ENCODE measurements around the gene CPSF3.

The CPSF3 gene

DNA sequence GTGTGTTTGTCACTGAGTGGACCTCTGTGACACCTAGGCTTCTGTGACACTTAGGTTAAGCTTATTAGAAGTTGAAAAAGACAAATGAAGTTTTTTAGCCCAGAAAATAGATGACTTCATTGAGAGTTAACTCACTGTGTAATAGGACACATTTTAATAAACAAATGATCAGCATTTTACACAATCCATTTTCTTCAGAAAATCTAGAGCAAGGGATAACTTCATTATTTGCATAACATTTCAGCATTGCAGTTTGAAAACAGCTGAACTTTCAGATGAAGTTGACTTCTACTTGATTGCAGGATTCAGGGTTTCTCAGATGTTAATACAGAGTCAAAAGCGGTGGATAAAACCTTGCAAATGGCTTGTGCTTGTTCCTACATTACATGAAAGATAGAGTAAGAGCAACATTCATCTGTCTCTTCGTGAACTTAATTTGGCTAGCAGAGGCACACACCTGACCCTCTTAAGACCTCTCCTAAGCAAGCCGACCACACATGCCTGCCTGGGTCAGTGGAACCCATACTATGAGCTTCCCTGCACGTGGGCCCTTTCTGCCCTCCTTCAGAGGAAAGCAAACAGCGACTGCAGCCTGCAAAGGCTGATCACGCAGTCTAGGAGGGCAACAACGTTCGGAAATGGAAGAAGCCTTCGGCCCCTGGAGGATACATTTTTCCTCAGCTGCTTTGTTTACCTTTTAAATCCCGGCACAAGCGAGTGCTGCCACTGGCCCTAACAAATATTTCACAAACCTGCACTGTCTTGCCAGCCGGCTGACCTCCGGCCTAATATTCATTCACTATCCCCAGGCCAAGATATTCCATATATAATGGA is 16.7 kb upstream of the CPSF3 start:
- peaks cover 10% of the 10 kb centered on the region for H3K79me1 ChIP-seq (replicated peaks; ENCODE audit: low read length, poor library complexity, severe bottlenecking)
- H3K14ac ChIP-seq (ENCODE audit: low read length in 2 of 2): no peak overlapping the region
- no peaks in the 10 kb centered on the region for H3K9me3 ChIP-seq (ENCODE audit: control insufficient read depth, low read length)
- peaks cover 4% of the 10 kb centered on the region for H3K4me1 ChIP-seq (ENCODE audit: control insufficient read depth, insufficient read depth, low read depth, low read length)
- no peak overlapping the region for H3K27ac ChIP-seq (ENCODE audit: low read length, poor library complexity, severe bottlenecking)
- H4K91ac ChIP-seq (ENCODE audit: low read length): no peak overlapping the region
- no peak overlapping the region for H3K9ac ChIP-seq (ENCODE audit: low read length)
- H2BK120ac ChIP-seq (ENCODE audit: low read depth, low read length): no peak overlapping the region
- H2BK5ac ChIP-seq (ENCODE audit: low read depth, low read length, poor library complexity, severe bottlenecking): no peak overlapping the region
- no peak overlapping the region for H3K4me3 ChIP-seq (ENCODE audit: insufficient read depth in 1 of 2, low read depth in 1 of 2, low read length in 2 of 2)
- no peak overlapping the region for H3K4ac ChIP-seq (ENCODE audit: low read depth in 1 of 2, low read length in 2 of 2)
- H3K27me3 ChIP-seq (ENCODE audit: control insufficient read depth in 1 of 2, insufficient read depth in 1 of 2, low read length in 2 of 2): no peaks in the 10 kb centered on the region
- peaks cover 38 to 88% of the 10 kb centered on the region in 2 experiments for H3K36me3 ChIP-seq (ENCODE audit: control insufficient read depth in 1 of 2, insufficient read depth in 2 of 2, low read depth in 1 of 2, low read length in 2 of 2)
- H3K18ac ChIP-seq (ENCODE audit: low read depth in 1 of 2, low read length in 2 of 2): no peak overlapping the region
- 88% methylated on average over 13 of the region's 13 CpGs for WGBS
- H2BK12ac ChIP-seq (ENCODE audit: low read length in 2 of 2): no peak overlapping the region
- H3K23ac ChIP-seq (ENCODE audit: low read length in 2 of 2): no peak overlapping the region
- H2AFZ ChIP-seq (ENCODE audit: low read depth, low read length): no peak overlapping the region
- H2AK5ac ChIP-seq (ENCODE audit: low read length, severe bottlenecking): no peak overlapping the region
- H2BK15ac ChIP-seq (ENCODE audit: low read depth, poor library complexity, severe bottlenecking): no peak overlapping the region
- H4K8ac ChIP-seq (ENCODE audit: low read length): no peak overlapping the region
- DNase-seq: no peak
- H3K4me2 ChIP-seq (ENCODE audit: low read length, poor library complexity, severe bottlenecking): no peak overlapping the region

DNA sequence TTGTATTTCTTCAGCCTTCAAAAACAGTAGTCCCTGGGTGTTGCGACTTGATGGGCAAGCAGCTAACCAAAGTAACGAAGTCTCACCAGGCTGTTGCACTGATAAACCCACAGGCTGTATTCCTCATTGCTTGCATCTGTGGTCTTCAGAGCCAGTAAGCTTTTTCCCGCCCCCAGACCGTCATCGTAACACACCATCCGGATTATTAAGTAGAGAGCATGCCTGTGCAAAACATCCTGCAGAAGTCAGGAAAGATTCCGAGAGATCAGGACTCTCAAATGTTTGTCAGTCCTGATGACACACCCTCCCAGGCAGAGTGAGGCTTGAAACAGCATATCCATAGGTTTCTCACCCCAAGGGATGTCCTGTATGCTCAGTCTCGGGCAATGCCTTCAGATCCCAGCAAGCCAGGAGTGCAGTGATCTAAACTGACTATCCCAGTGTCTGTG is 16.1 kb upstream of the CPSF3 start:
- no peak overlapping the region for H3K27ac ChIP-seq (ENCODE audit: low read length, poor library complexity, severe bottlenecking)
- no peak overlapping the region for H3K4ac ChIP-seq (ENCODE audit: low read depth in 1 of 2, low read length in 2 of 2)
- peaks cover 35 to 89% of the 10 kb centered on the region in 2 experiments for H3K36me3 ChIP-seq (ENCODE audit: control insufficient read depth in 1 of 2, insufficient read depth in 2 of 2, low read depth in 1 of 2, low read length in 2 of 2)
- H3K14ac ChIP-seq (ENCODE audit: low read length in 2 of 2): no peak overlapping the region
- no peak overlapping the region for H3K9ac ChIP-seq (ENCODE audit: low read length)
- H3K23ac ChIP-seq (ENCODE audit: low read length in 2 of 2): no peak overlapping the region
- no peak overlapping the region for H2BK5ac ChIP-seq (ENCODE audit: low read depth, low read length, poor library complexity, severe bottlenecking)
- no peaks in the 10 kb centered on the region for H3K9me3 ChIP-seq (ENCODE audit: control insufficient read depth, low read length)
- DNase-seq: no peak
- no peak overlapping the region for H3K4me2 ChIP-seq (ENCODE audit: low read length, poor library complexity, severe bottlenecking)
- no peak overlapping the region for H3K18ac ChIP-seq (ENCODE audit: low read depth in 1 of 2, low read length in 2 of 2)
- no peak overlapping the region for H2AFZ ChIP-seq (ENCODE audit: low read depth, low read length)
- H2BK15ac ChIP-seq (ENCODE audit: low read depth, poor library complexity, severe bottlenecking): no peak overlapping the region
- no peak overlapping the region for H4K91ac ChIP-seq (ENCODE audit: low read length)
- peaks cover 4% of the 10 kb centered on the region for H3K4me1 ChIP-seq (ENCODE audit: control insufficient read depth, insufficient read depth, low read depth, low read length)
- no peak overlapping the region for H4K8ac ChIP-seq (ENCODE audit: low read length)
- H3K79me1 ChIP-seq (replicated peaks; ENCODE audit: low read length, poor library complexity, severe bottlenecking): peaks cover 12% of the 10 kb centered on the region
- WGBS: 95% methylated on average over 8 of the region's 8 CpGs
- no peak overlapping the region for H2AK5ac ChIP-seq (ENCODE audit: low read length, severe bottlenecking)
- no peak overlapping the region for H3K4me3 ChIP-seq (ENCODE audit: insufficient read depth in 1 of 2, low read depth in 1 of 2, low read length in 2 of 2)
- no peak overlapping the region for H2BK120ac ChIP-seq (ENCODE audit: low read depth, low read length)
- H2BK12ac ChIP-seq (ENCODE audit: low read length in 2 of 2): no peak overlapping the region
- no peaks in the 10 kb centered on the region for H3K27me3 ChIP-seq (ENCODE audit: control insufficient read depth in 1 of 2, insufficient read depth in 1 of 2, low read length in 2 of 2)

DNA sequence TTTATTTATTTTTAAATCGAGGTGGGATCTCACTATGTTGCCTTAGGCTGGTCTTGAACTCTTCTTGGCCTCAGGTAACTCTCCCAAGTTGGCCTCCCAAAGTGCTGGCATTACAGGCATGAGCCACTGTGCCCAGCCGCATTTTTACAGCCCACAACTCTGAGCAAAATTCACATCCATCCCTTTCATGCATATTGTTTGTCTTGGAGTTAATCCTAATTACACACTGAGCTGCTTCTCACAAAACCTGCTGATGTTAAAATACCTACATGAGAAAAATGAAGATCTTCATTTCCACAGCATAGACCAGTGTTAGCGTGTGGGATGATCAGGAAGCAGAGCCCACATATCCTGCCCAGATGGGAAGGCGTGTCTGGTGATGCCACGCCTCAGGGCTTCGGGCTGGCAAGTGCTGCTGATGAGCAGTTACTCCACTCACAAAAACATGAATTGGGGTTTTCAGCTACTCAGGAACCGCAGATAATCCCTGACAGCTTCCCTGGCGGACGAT is 14.8 kb upstream of the CPSF3 start:
- Histone ChIP-seq H3K36me3 (ENCODE audit: control insufficient read depth in 1 of 2, insufficient read depth in 2 of 2, low read depth in 1 of 2, low read length in 2 of 2) (peaks cover 29 to 87% of the 10 kb centered on the region in 2 experiments), H3K79me1 (replicated peaks; ENCODE audit: low read length, poor library complexity, severe bottlenecking) (peaks cover 12% of the 10 kb centered on the region), H3K4me3 (ENCODE audit: insufficient read depth in 1 of 2, low read depth in 1 of 2, low read length in 2 of 2) (no peak overlapping the region), H3K4ac (ENCODE audit: low read depth in 1 of 2, low read length in 2 of 2) (no peak overlapping the region), H3K27me3 (ENCODE audit: control insufficient read depth in 1 of 2, insufficient read depth in 1 of 2, low read length in 2 of 2) (no peaks in the 10 kb centered on the region), H2AK5ac (ENCODE audit: low read length, severe bottlenecking) (no peak overlapping the region), H4K91ac (ENCODE audit: low read length) (no peak overlapping the region), H3K9me3 (ENCODE audit: control insufficient read depth, low read length) (no peaks in the 10 kb centered on the region), H3K23ac (ENCODE audit: low read length in 2 of 2) (no peak overlapping the region), H3K18ac (ENCODE audit: low read depth in 1 of 2, low read length in 2 of 2) (no peak overlapping the region), H4K8ac (ENCODE audit: low read length) (no peak overlapping the region), H3K4me1 (ENCODE audit: control insufficient read depth, insufficient read depth, low read depth, low read length) (peaks cover 4% of the 10 kb centered on the region), H2AFZ (ENCODE audit: low read depth, low read length) (no peak overlapping the region), H3K9ac (ENCODE audit: low read length) (no peak overlapping the region), H2BK12ac (ENCODE audit: low read length in 2 of 2) (no peak overlapping the region), H2BK5ac (ENCODE audit: low read depth, low read length, poor library complexity, severe bottlenecking) (no peak overlapping the region), H3K4me2 (ENCODE audit: low read length, poor library complexity, severe bottlenecking) (no peak overlapping the region), H2BK15ac (ENCODE audit: low read depth, poor library complexity, severe bottlenecking) (no peak overlapping the region), H3K14ac (ENCODE audit: low read length in 2 of 2) (no peak overlapping the region), H3K27ac (ENCODE audit: low read length, poor library complexity, severe bottlenecking) (no peak overlapping the region), H2BK120ac (ENCODE audit: low read depth, low read length) (no peak overlapping the region)
- DNase-seq: no peak
- WGBS: 97% methylated on average over 9 of the region's 9 CpGs

DNA sequence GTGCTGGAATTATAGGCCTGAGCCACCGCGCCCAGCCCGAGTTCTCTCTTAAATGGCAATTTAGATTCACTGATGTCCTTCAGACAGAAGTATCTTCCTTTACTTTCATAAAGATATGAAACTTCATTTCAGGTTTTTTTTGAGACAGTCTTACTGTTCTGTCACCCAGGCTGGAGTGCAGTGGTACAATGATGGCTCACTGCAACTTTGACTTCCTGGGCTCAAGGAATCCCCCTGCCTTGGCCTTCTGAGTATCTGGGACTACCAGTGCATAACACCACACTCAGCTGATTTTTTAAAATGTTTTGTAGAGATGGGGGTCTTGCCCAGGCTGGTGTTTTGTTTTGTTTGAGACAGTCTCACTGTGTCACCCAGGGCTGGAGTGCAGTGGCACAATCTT is 13.3 kb upstream of the CPSF3 start:
- Histone ChIP-seq H3K14ac (ENCODE audit: low read length in 2 of 2) (no peak overlapping the region), H3K23ac (ENCODE audit: low read length in 2 of 2) (no peak overlapping the region), H2AFZ (ENCODE audit: low read depth, low read length) (no peak overlapping the region), H3K79me1 (replicated peaks; ENCODE audit: low read length, poor library complexity, severe bottlenecking) (peaks cover 15% of the 10 kb centered on the region), H2BK12ac (ENCODE audit: low read length in 2 of 2) (no peak overlapping the region), H2BK5ac (ENCODE audit: low read depth, low read length, poor library complexity, severe bottlenecking) (no peak overlapping the region), H4K8ac (ENCODE audit: low read length) (no peak overlapping the region), H3K27ac (ENCODE audit: low read length, poor library complexity, severe bottlenecking) (no peak overlapping the region), H3K4ac (ENCODE audit: low read depth in 1 of 2, low read length in 2 of 2) (no peak overlapping the region), H3K18ac (ENCODE audit: low read depth in 1 of 2, low read length in 2 of 2) (no peak overlapping the region), H3K4me2 (ENCODE audit: low read length, poor library complexity, severe bottlenecking) (no peak overlapping the region), H4K91ac (ENCODE audit: low read length) (no peak overlapping the region), H3K4me1 (ENCODE audit: control insufficient read depth, insufficient read depth, low read depth, low read length) (peaks cover 4% of the 10 kb centered on the region), H2BK15ac (ENCODE audit: low read depth, poor library complexity, severe bottlenecking) (no peak overlapping the region), H2AK5ac (ENCODE audit: low read length, severe bottlenecking) (no peak overlapping the region), H3K4me3 (ENCODE audit: insufficient read depth in 1 of 2, low read depth in 1 of 2, low read length in 2 of 2) (no peak overlapping the region), H3K9ac (ENCODE audit: low read length) (no peak overlapping the region), H3K27me3 (ENCODE audit: control insufficient read depth in 1 of 2, insufficient read depth in 1 of 2, low read length in 2 of 2) (no peaks in the 10 kb centered on the region), H3K36me3 (ENCODE audit: control insufficient read depth in 1 of 2, insufficient read depth in 2 of 2, low read depth in 1 of 2, low read length in 2 of 2) (peaks cover 29 to 84% of the 10 kb centered on the region in 2 experiments), H2BK120ac (ENCODE audit: low read depth, low read length) (no peak overlapping the region), H3K9me3 (ENCODE audit: control insufficient read depth, low read length) (no peaks in the 10 kb centered on the region)
- 100% methylated on average over 3 of the region's 3 CpGs for WGBS
- no peak for DNase-seq

All from mesenchymal stem cell (in vitro differentiated cells and primary cell).